OCI-LY3 (cell line): ENCODE data around the gene GPATCH8.

Experiments used
- H2AFZ ChIP-seq: fragments of 200-600, 300-600 bp; shearing (Covaris generic); 2 replicates; pipeline ENCODE4 v1.6.0; 2014; ENCODE audit warnings: antibody characterized with exemption, low read depth, low read length
- H3K27ac ChIP-seq: fragments of 200-600, 300-600 bp; sonication (generic); 2 replicates; pipeline ENCODE4 v1.5.1; 2014; ENCODE audit warnings: mild to moderate bottlenecking, low read length, moderate library complexity, mixed read lengths
- H3K27me3 ChIP-seq: fragments of 200-600, 300-600 bp; sonication (generic); 2 replicates; pipeline ENCODE4 v1.6.1; 2014; ENCODE audit warnings: low read depth, low read length, mixed read lengths
- H3K36me3 ChIP-seq: fragments of 200-600, 300-600 bp; sonication (generic); replicated peaks from 2 replicates; pipeline ENCODE3; 2014; ENCODE audit warnings: low read depth, low read length, mixed read lengths
- H3K4me1 ChIP-seq: fragments of 300-600, 200-600 bp; sonication (generic); 2 replicates; pipeline ENCODE4 v1.6.1; 2014; ENCODE audit warnings: low read length, mixed read lengths
- H3K4me2 ChIP-seq: fragments of 200-600, 300-600 bp; sonication (generic); 2 replicates; pipeline ENCODE4 v1.6.1; 2014; ENCODE audit warnings: low read length, mixed read lengths
- H3K4me3 ChIP-seq: fragments of 300-600, 200-600 bp; sonication (generic); 2 replicates; pipeline ENCODE4 v1.5.1; 2014; ENCODE audit warnings: antibody characterized with exemption, mild to moderate bottlenecking, low read length, moderate library complexity
- H3K79me2 ChIP-seq: fragments of 300-600, 200-600 bp; shearing (Covaris generic); 2 replicates; pipeline ENCODE4 v1.6.1; 2014; ENCODE audit warnings: mild to moderate bottlenecking, low read length, mixed read lengths
- H3K9ac ChIP-seq: fragments of 300-600, 200-600 bp; shearing (Covaris generic); 2 replicates; pipeline ENCODE4 v1.6.0; 2014; ENCODE audit warnings: mild to moderate bottlenecking, low read length, moderate library complexity
- H3K9me3 ChIP-seq: fragments of 200-600, 300-600 bp; shearing (Covaris generic); 2 replicates; pipeline ENCODE4 v1.6.1; 2014; ENCODE audit warnings: low read length, mixed read lengths; ENCODE audit not compliant: insufficient read depth
- H4K20me1 ChIP-seq: fragments of 200-600, 300-600 bp; sonication (generic); 2 replicates; pipeline ENCODE4 v1.6.1; 2016; ENCODE audit warnings: low read length, mixed read lengths; ENCODE audit not compliant: insufficient read depth
- CTCF ChIP-seq: fragments of 200-600, 300-600 bp; sonication (generic); IDR thresholded peaks from 2 replicates; pipeline ENCODE4 v1.5.1; 2014; ENCODE audit warnings: antibody characterized with exemption, low read length, low read depth
- EZH2phosphoT487 ChIP-seq: fragments of 200-600 bp; shearing (Covaris generic); IDR thresholded peaks from 2 replicates; pipeline ENCODE4 v1.6.1; 2018; ENCODE audit warnings: antibody characterized with exemption, mixed run types, low read depth

Gene GPATCH8

GRCh38 chr17:44398692-44399691 lies 104.2 kb downstream of the GPATCH8 start:
- TF ChIP-seq CTCF (no peak), EZH2phosphoT487 (no peak)
- H3K9me3 ChIP-seq: no peaks in the 10 kb centered on the region
- H3K36me3 ChIP-seq: peaks cover 40% of the 10 kb centered on the region
- H3K4me2 ChIP-seq: no peak overlapping the region
- peaks cover 12% of the 10 kb centered on the region for H3K4me1 ChIP-seq
- no peaks in the 10 kb centered on the region for H3K79me2 ChIP-seq
- no peak overlapping the region for H3K27ac ChIP-seq
- H2AFZ ChIP-seq: no peak overlapping the region
- no peak overlapping the region for H3K4me3 ChIP-seq
- no peak overlapping the region for H3K9ac ChIP-seq
- H3K27me3 ChIP-seq: no peaks in the 10 kb centered on the region
- H4K20me1 ChIP-seq: no peaks in the 10 kb centered on the region

- Histone ChIP-seq H3K27me3 (no peaks in the 10 kb centered on the region), H3K27ac (no peak overlapping the region), H3K9me3 (no peaks in the 10 kb centered on the region), H3K4me1 (peaks cover 6% of the 10 kb centered on the region), H3K4me2 (no peak overlapping the region), H2AFZ (no peak overlapping the region), H3K9ac (no peak overlapping the region), H4K20me1 (no peaks in the 10 kb centered on the region), H3K36me3 (peaks cover 36% of the 10 kb centered on the region), H3K4me3 (no peak overlapping the region), H3K79me2 (no peaks in the 10 kb centered on the region)
- no peak for TF ChIP-seq CTCF
- TF ChIP-seq EZH2phosphoT487: no peak
Observed at GRCh38 chr17:44397479-44398440, 105.4 kb downstream of the GPATCH8 start.

GRCh38 chr17:44396946-44397345 lies 106.3 kb downstream of the GPATCH8 start:
- Histone ChIP-seq H2AFZ (no peak overlapping the region), H3K9me3 (no peaks in the 10 kb centered on the region), H3K27ac (no peak overlapping the region), H3K9ac (no peak overlapping the region), H3K79me2 (no peaks in the 10 kb centered on the region), H3K27me3 (no peaks in the 10 kb centered on the region), H3K4me3 (no peak overlapping the region), H4K20me1 (no peaks in the 10 kb centered on the region), H3K36me3 (peaks cover 31% of the 10 kb centered on the region), H3K4me1 (no peaks in the 10 kb centered on the region), H3K4me2 (no peak overlapping the region)
- TF ChIP-seq EZH2phosphoT487 (no peak), CTCF (no peak)
